Lung (tissue), 12 donors: ENCODE results near the gene SLC6A6. TPM values are rescaled to one million over a fixed set of nuclear protein-coding genes. Genes with fewer than 3 reads are reported as not detected.

ENCODE experiments used
- ATAC-seq: fragments of 200-7000 bp; cut with Tn5 transposase; one replicate; pipeline ENCODE4 v1.9.1; 2020; ENCODE audit warnings: moderate number of reproducible peaks; ENCODE audit not compliant: insufficient read depth, low FRiP score
- DNase-seq, 3 donors: peaks; one replicate each; pipeline ENCODE4 v3.0.0-alpha.2; 2013 to 2017
- H3K27ac ChIP-seq, 2 donors: one replicate each; pipeline ENCODE4 v1.5.1; 2013; ENCODE audit warnings: mild to moderate bottlenecking in 2 of 2, moderate library complexity in 2 of 2, control low read depth in 1 of 2, inconsistent platforms in 1 of 2, low read depth in 1 of 2, low read length in 1 of 2
- H3K27me3 ChIP-seq, 3 donors: one replicate each; pipeline ENCODE4 v1.5.1; 2013; ENCODE audit warnings: low read length in 2 of 3; ENCODE audit not compliant: control insufficient read depth in 3 of 3, insufficient read depth in 3 of 3
- H3K36me3 ChIP-seq, 4 donors: one replicate each; pipeline ENCODE4 v1.5.1; 2013; ENCODE audit warnings: low read length in 4 of 4, mild to moderate bottlenecking in 1 of 4, moderate library complexity in 1 of 4; ENCODE audit not compliant: control insufficient read depth in 4 of 4, insufficient read depth in 4 of 4
- H3K4me1 ChIP-seq, 5 donors: one replicate each; pipeline ENCODE4 v1.5.1; 2013; ENCODE audit warnings: low read length in 5 of 5, mild to moderate bottlenecking in 2 of 5, moderate library complexity in 1 of 5; ENCODE audit not compliant: control insufficient read depth in 5 of 5, insufficient read depth in 5 of 5
- H3K4me3 ChIP-seq: one replicate; pipeline ENCODE4 v1.5.1; 2013; ENCODE audit warnings: mild to moderate bottlenecking, control low read depth, moderate library complexity
- H3K9ac ChIP-seq, 2 donors: one replicate each; pipeline ENCODE4 v1.5.1; 2013; ENCODE audit warnings: low read length in 2 of 2, control low read depth in 1 of 2; ENCODE audit not compliant: insufficient read depth in 1 of 2
- H3K9me3 ChIP-seq, 4 donors: one replicate each; pipeline ENCODE4 v1.5.1; 2013; ENCODE audit warnings: low read length in 3 of 4, mild to moderate bottlenecking in 1 of 4, moderate library complexity in 1 of 4; ENCODE audit not compliant: control insufficient read depth in 4 of 4, insufficient read depth in 3 of 4
- CTCF ChIP-seq: IDR thresholded peaks from 2 replicates; pipeline ENCODE4 v1.5.1; 2012; ENCODE audit warnings: mild to moderate bottlenecking; ENCODE audit errors: control extremely low read depth, extremely low read depth
- WGBS, 2 donors: extraction: QIAGEN DNeasy Blood & Tissue Kit; methylation state at CpG; one replicate each; pipeline ENCODE4 v1.1.7; 2013; 5-methylcytosine and 5-hydroxymethylcytosine counted together
- polyA plus RNA-seq, 2 donors: library from polyadenylated mRNA; stranded (reverse); fragments of 200-250 nt; gene quantifications; one replicate each; pipeline ENCODE4 v1.2.1, GENCODE V29; 2013
- total RNA-seq, 2 donors: library from RNA; depleted of rRNA in 1 of 2; stranded (reverse); fragments of >200 nt in 1 of 2; gene quantifications; one replicate each; pipeline ENCODE4 v1.2.1, GENCODE V29; 2014 to 2021
- donor health status: control.
- donor health status: control.
- donor health status: Bipolar disorder and iron deficiency.
- donor health status: healthy.
- donor health status: DM: yes; HTN: yes; CAD: no.

Gene SLC6A6
- total and polyA plus RNA-seq, 4 donors: 16.1 to 96.3 (median 57.4) TPM

GRCh38 chr3:14373753-14374376 lies 28.5 kb upstream of the SLC6A6 start:
- no peak overlapping the region for H3K9ac ChIP-seq
- no peaks in the 10 kb centered on the region for H3K27me3 ChIP-seq
- peaks cover 0 to 22% (median 6%) of the 10 kb centered on the region in 5 donors for H3K4me1 ChIP-seq
- no peak for ATAC-seq
- no peaks in the 10 kb centered on the region for H3K36me3 ChIP-seq
- peak overlapping the region in 1 of 2 donors; percentile 73 for H3K27ac ChIP-seq
- no peaks in the 10 kb centered on the region for H3K9me3 ChIP-seq
- no peak overlapping the region for H3K4me3 ChIP-seq
- 67 to 78% methylated on average over 11 of the region's 11 CpGs for WGBS, 2 donors
- DNase-seq: no peak
- TF ChIP-seq CTCF: no peak

- H3K27ac ChIP-seq: peak overlapping the region in 1 of 2 donors; percentile 73
- no peaks in the 10 kb centered on the region for H3K36me3 ChIP-seq
- ATAC-seq (no peak), DNase-seq (no peak)
- no peak for TF ChIP-seq CTCF
- no peak overlapping the region for H3K9ac ChIP-seq
- WGBS, 2 donors: 69 to 74% methylated on average over 8 of the region's 8 CpGs
- no peak overlapping the region for H3K4me3 ChIP-seq
- H3K27me3 ChIP-seq: no peaks in the 10 kb centered on the region
- H3K4me1 ChIP-seq: peaks cover 0 to 21% (median 6%) of the 10 kb centered on the region in 5 donors
- H3K9me3 ChIP-seq: no peaks in the 10 kb centered on the region
These were observed 27.9 kb upstream of the SLC6A6 start for GRCh38 chr3:14374444-14374883.

- WGBS, 2 donors: 60 to 61% methylated on average over 4 of the region's 4 CpGs
- Histone ChIP-seq H3K27me3 (no peaks in the 10 kb centered on the region), H3K9me3 (no peaks in the 10 kb centered on the region), H3K9ac (no peak overlapping the region), H3K27ac (peak overlapping the region in 1 of 2 donors; percentile 63), H3K4me1 (peaks cover 0 to 16% (median 5%) of the 10 kb centered on the region in 5 donors), H3K4me3 (no peak overlapping the region), H3K36me3 (no peaks in the 10 kb centered on the region)
- no peak for DNase-seq
- no peak for TF ChIP-seq CTCF
- ATAC-seq: no peak
These were observed 27.2 kb upstream of the SLC6A6 start for GRCh38 chr3:14375192-14375591.
